SK-N-SH treated with all-trans-retinoic acid at 6 μM for 48 hours (cell line): ENCODE measurements around the gene TNS1.

Experiments used
- ATAC-seq: fragments of 200-7000 bp; cut with Tn5 transposase; 3 replicates; pipeline ENCODE4 v1.9.1; 2020; ENCODE audit warnings: mild to moderate bottlenecking, moderate library complexity
- ARNTL ChIP-seq: fragments of 450-650 bp; formaldehyde crosslinking; IDR thresholded peaks from 2 replicates; pipeline ENCODE4 v1.5.0; 2020; ENCODE audit warnings: low read depth, mild to moderate bottlenecking, moderate library complexity, borderline replicate concordance
- BACH2 ChIP-seq: fragments of 250-450 bp; sonication (Bioruptor Pico); IDR thresholded peaks from 2 replicates; pipeline ENCODE4 v1.9.0; 2021; ENCODE audit warnings: mild to moderate bottlenecking, borderline replicate concordance
- CSDC2 ChIP-seq: fragments of 250-450 bp; sonication (Bioruptor Pico); IDR thresholded peaks from 2 replicates; pipeline ENCODE4 v1.5.0; 2020; ENCODE audit warnings: mild to moderate bottlenecking, moderate library complexity
- CSRNP3 ChIP-seq: fragments of 250-450 bp; sonication (Bioruptor Pico); IDR thresholded peaks from 2 replicates; pipeline ENCODE4 v1.5.1; 2021; ENCODE audit warnings: mild to moderate bottlenecking, moderate library complexity
- ESRRG ChIP-seq: fragments of 250-450 bp; sonication (Bioruptor Pico); IDR thresholded peaks from 2 replicates; pipeline ENCODE4 v1.6.1; 2021; ENCODE audit warnings: mild to moderate bottlenecking
- GLIS3 ChIP-seq: fragments of 250-450 bp; sonication (Bioruptor Pico); IDR thresholded peaks from 2 replicates; pipeline ENCODE4 v1.5.0; 2020; ENCODE audit warnings: mild to moderate bottlenecking, moderate library complexity
- OSR1 ChIP-seq: fragments of 250-450 bp; sonication (Bioruptor Pico); IDR thresholded peaks from 2 replicates; pipeline ENCODE4 v1.8.0; 2022; ENCODE audit warnings: moderate library complexity, mild to moderate bottlenecking, inconsistent platforms
- PATZ1 ChIP-seq: fragments of 250-450 bp; sonication (Bioruptor Pico); IDR thresholded peaks from 2 replicates; pipeline ENCODE4 v1.8.0; 2020; ENCODE audit warnings: mild to moderate bottlenecking, moderate library complexity, borderline replicate concordance
- PPARA ChIP-seq: fragments of 250-450 bp; sonication (Bioruptor Pico); IDR thresholded peaks from 2 replicates; pipeline ENCODE4 v1.5.0; 2020; ENCODE audit warnings: mild to moderate bottlenecking, borderline replicate concordance
- RARB ChIP-seq: fragments of 250-450 bp; sonication (Bioruptor Pico); IDR thresholded peaks from 2 replicates; pipeline ENCODE4 v1.8.0; 2021; ENCODE audit warnings: mild to moderate bottlenecking, moderate library complexity
- SNAI2 ChIP-seq: fragments of 250-450 bp; sonication (Bioruptor Pico); IDR thresholded peaks from 2 replicates; pipeline ENCODE4 v1.5.0; 2020; ENCODE audit warnings: mild to moderate bottlenecking, moderate library complexity
- TCF4 ChIP-seq: fragments of 250-450 bp; sonication (Bioruptor Pico); IDR thresholded peaks from 2 replicates; pipeline ENCODE4 v1.8.0; 2021; ENCODE audit warnings: mild to moderate bottlenecking, moderate library complexity, borderline replicate concordance
- TSHZ2 ChIP-seq: fragments of 250-450 bp; sonication (Bioruptor Pico); IDR thresholded peaks from 2 replicates; pipeline ENCODE4 v1.5.0; 2020; ENCODE audit warnings: mild to moderate bottlenecking, moderate library complexity
- ZC3H10 ChIP-seq: fragments of 250-450 bp; sonication (Bioruptor Pico); IDR thresholded peaks from 2 replicates; pipeline ENCODE4 v1.5.1; 2021; ENCODE audit warnings: mild to moderate bottlenecking, moderate library complexity
- ZFP30 ChIP-seq: fragments of 450-650 bp; formaldehyde crosslinking; IDR thresholded peaks from 2 replicates; pipeline ENCODE4 v1.5.0; 2022; ENCODE audit warnings: mild to moderate bottlenecking, moderate library complexity
- ZNF565 ChIP-seq: fragments of 450-650 bp; formaldehyde crosslinking; conservative IDR thresholded peaks from 2 replicates; pipeline ENCODE4 v1.5.0; 2020; ENCODE audit warnings: low read depth, mild to moderate bottlenecking, moderate library complexity
- ZNF70 ChIP-seq: fragments of 450-650 bp; formaldehyde crosslinking; IDR thresholded peaks from 2 replicates; pipeline ENCODE4 v1.5.0; 2020; ENCODE audit warnings: mild to moderate bottlenecking, moderate library complexity
- ZNF8 ChIP-seq: fragments of 450-650 bp; formaldehyde crosslinking; IDR thresholded peaks from 2 replicates; pipeline ENCODE4 v1.5.0; 2020; ENCODE audit warnings: mild to moderate bottlenecking, moderate library complexity
- TF ChIP-seq, protein P1 (sequence below): fragments of 250-450 bp; sonication (Bioruptor Pico); IDR thresholded peaks from 2 replicates; pipeline ENCODE4 v1.8.0; 2021; ENCODE audit warnings: low read depth, mild to moderate bottlenecking, moderate library complexity, borderline replicate concordance
- TF ChIP-seq, protein P2 (sequence below): fragments of 250-450 bp; sonication (Bioruptor Pico); IDR thresholded peaks from 2 replicates; pipeline ENCODE4 v1.5.1; 2020; ENCODE audit warnings: low read depth, mild to moderate bottlenecking, moderate library complexity

Gene TNS1

GRCh38 chr2:217964275-217965161 is 38.3 kb downstream of the TNS1 start:
- no peak for TF ChIP-seq ZC3H10
- no peak for TF ChIP-seq SNAI2 (CRISPR knock-in tag)
- TF ChIP-seq ZNF8 (CRISPR knock-in tag), result no peak
- TF ChIP-seq, protein P1, sequence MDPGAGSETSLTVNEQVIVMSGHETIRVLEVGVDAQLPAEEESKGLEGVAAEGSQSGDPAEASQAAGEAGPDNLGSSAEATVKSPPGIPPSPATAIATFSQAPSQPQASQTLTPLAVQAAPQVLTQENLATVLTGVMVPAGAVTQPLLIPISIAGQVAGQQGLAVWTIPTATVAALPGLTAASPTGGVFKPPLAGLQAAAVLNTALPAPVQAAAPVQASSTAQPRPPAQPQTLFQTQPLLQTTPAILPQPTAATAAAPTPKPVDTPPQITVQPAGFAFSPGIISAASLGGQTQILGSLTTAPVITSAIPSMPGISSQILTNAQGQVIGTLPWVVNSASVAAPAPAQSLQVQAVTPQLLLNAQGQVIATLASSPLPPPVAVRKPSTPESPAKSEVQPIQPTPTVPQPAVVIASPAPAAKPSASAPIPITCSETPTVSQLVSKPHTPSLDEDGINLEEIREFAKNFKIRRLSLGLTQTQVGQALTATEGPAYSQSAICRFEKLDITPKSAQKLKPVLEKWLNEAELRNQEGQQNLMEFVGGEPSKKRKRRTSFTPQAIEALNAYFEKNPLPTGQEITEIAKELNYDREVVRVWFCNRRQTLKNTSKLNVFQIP, result no peak
- no peak for TF ChIP-seq ZNF70 (CRISPR knock-in tag)
- no peak for TF ChIP-seq ESRRG (CRISPR knock-in tag)
- no peak for TF ChIP-seq CSRNP3 (CRISPR knock-in tag)
- TF ChIP-seq, protein P2, sequence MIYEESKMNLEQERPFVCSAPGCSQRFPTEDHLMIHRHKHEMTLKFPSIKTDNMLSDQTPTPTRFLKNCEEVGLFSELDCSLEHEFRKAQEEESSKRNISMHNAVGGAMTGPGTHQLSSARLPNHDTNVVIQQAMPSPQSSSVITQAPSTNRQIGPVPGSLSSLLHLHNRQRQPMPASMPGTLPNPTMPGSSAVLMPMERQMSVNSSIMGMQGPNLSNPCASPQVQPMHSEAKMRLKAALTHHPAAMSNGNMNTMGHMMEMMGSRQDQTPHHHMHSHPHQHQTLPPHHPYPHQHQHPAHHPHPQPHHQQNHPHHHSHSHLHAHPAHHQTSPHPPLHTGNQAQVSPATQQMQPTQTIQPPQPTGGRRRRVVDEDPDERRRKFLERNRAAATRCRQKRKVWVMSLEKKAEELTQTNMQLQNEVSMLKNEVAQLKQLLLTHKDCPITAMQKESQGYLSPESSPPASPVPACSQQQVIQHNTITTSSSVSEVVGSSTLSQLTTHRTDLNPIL, result no peak
- TF ChIP-seq ZFP30 (CRISPR knock-in tag), result no peak
- TF ChIP-seq ZNF565 (CRISPR knock-in tag), result no peak
- TF ChIP-seq RARB (CRISPR knock-in tag), result no peak
- no peak for TF ChIP-seq BACH2 (CRISPR knock-in tag)
- peak; percentile 30; the same call in 2 of the 3 replicates for ATAC-seq

GRCh38 chr2:217960351-217960750 is 42.4 kb downstream of the TNS1 start:
- no peak for TF ChIP-seq CSRNP3 (CRISPR knock-in tag)
- TF ChIP-seq ESRRG (CRISPR knock-in tag), result no peak
- TF ChIP-seq, protein P2, result no peak
- no peak for TF ChIP-seq PATZ1 (CRISPR knock-in tag)
- TF ChIP-seq TCF4 (CRISPR knock-in tag), result no peak
- TF ChIP-seq ZNF565 (CRISPR knock-in tag), result no peak
- no peak for TF ChIP-seq CSDC2 (CRISPR knock-in tag)
- TF ChIP-seq TSHZ2 (CRISPR knock-in tag), result no peak
- TF ChIP-seq RARB (CRISPR knock-in tag), result no peak
- no peak for TF ChIP-seq ARNTL (CRISPR knock-in tag)
- TF ChIP-seq SNAI2 (CRISPR knock-in tag), result no peak
- TF ChIP-seq OSR1 (CRISPR knock-in tag), result no peak
- TF ChIP-seq BACH2 (CRISPR knock-in tag), result no peak
- TF ChIP-seq PPARA, result no peak
- TF ChIP-seq ZC3H10, result no peak
- TF ChIP-seq, protein P1, result no peak
- TF ChIP-seq ZNF8 (CRISPR knock-in tag), result no peak
- TF ChIP-seq GLIS3 (CRISPR knock-in tag), result no peak
- ATAC-seq, result no peak
